Psoas muscle (tissue), 8 donors: Measurements from ENCODE around the gene MAL. TPM values are rescaled to one million over a fixed set of nuclear protein-coding genes. Genes with fewer than 3 reads are reported as not detected.

Experiments used
- ATAC-seq, 4 donors: fragments of 200-7000 bp; cut with Tn5 transposase; one replicate each; pipeline ENCODE4 v1.9.1; 2020; ENCODE audit warnings: moderate library complexity in 3 of 4, mild to moderate bottlenecking in 2 of 4
- DNase-seq, 2 donors: peaks; one replicate each; pipeline ENCODE4 v3.0.0-alpha.2; 2020
- H3K27ac ChIP-seq: fragments of 200-600 bp; one replicate; pipeline ENCODE4 v1.8.0; 2022
- H3K27me3 ChIP-seq, 3 donors: fragments of 200-600 bp in 1 of 3; one replicate each; pipeline versions ENCODE4 v1.6.1 to v1.8.0; 2013 to 2022; ENCODE audit warnings: low read length in 2 of 3, mild to moderate bottlenecking in 2 of 3, moderate library complexity in 1 of 3; ENCODE audit not compliant: insufficient read depth in 3 of 3
- H3K36me3 ChIP-seq, 2 donors: fragments of 200-600 bp in 1 of 2; one replicate each; pipeline versions ENCODE4 v1.6.1 to v1.8.0; 2013 to 2022; ENCODE audit warnings: low read depth in 1 of 2, mild to moderate bottlenecking in 1 of 2, moderate library complexity in 1 of 2; ENCODE audit not compliant: insufficient read depth in 1 of 2
- H3K4me1 ChIP-seq: fragments of 200-600 bp; one replicate; pipeline ENCODE4 v1.8.0; 2022
- H3K4me3 ChIP-seq: fragments of 200-600 bp; one replicate; pipeline ENCODE4 v1.8.0; 2022; ENCODE audit warnings: mild to moderate bottlenecking
- H3K9me3 ChIP-seq: fragments of 200-600 bp; one replicate; pipeline ENCODE4 v1.8.0; 2022
- CTCF ChIP-seq: fragments of 200-600 bp; IDR thresholded peaks from one replicate; pipeline ENCODE4 v1.8.0; 2022; ENCODE audit warnings: antibody characterized with exemption
- whole genome bisulfite sequencing, 3 donors: extraction: QIAGEN DNeasy Blood & Tissue Kit; methylation state at CpG; one replicate each; pipeline versions ENCODE4 v1.1.6 to v1.1.7; 2013; 5-methylcytosine and 5-hydroxymethylcytosine counted together
- intact Hi-C, 2 donors: fragments of 100-400 bp; cut with DNase I; formaldehyde crosslinking; loops; one replicate each; pipeline versions ENCODE4 v1.11.0 to v1.14.2; 2022
- polyA plus RNA-seq, 3 donors: library from polyadenylated mRNA; stranded (reverse); fragments of 200-250 nt; gene quantifications; one replicate each; pipeline ENCODE4 v1.2.3, GENCODE V29; 2013
- total RNA-seq, 4 donors: library from RNA; stranded (reverse); fragmentation: NEBNext Ultra II Directional in 2 of 4; extraction: Animal tissue kit (Norgen Biotek cat#: 25700) in 2 of 4; gene quantifications; one replicate each; pipeline versions ENCODE4 v1.2.1 to v1.2.4, GENCODE V29; 2021 to 2023
- donor health status: healthy with polysubstance abuse.
- donor health status: DM: no; HTN: no; CAD: no; lungs with moderate emphysema.
- donor health status: Bipolar disorder and iron deficiency.
- donor health status: healthy.
- donor health status: DM: yes; HTN: yes; CAD: no.
- donor health status: DM: no; HTN: no; CAD: no.
- donor health status: DM: no; HTN: no; CAD: no.
- donor health status: DM: yes; HTN: yes; CAD: no.

The MAL gene
- total and polyA plus RNA-seq, 7 donors: 0.53 to 1.5 (median 0.93) TPM; not detected in 1

GRCh38 chr2:95059656-95060370 is 34.3 kb downstream of the MAL start:
- Histone ChIP-seq H3K36me3 (no peaks in the 10 kb centered on the region), H3K4me1 (no peaks in the 10 kb centered on the region), H3K9me3 (no peaks in the 10 kb centered on the region), H3K27me3 (peaks cover 0 to 18% (median 0%) of the 10 kb centered on the region in 3 donors), H3K4me3 (no peak overlapping the region), H3K27ac (no peak overlapping the region)
- WGBS, 3 donors: 70 to 78% (median 71%) methylated on average over 12 of the region's 12 CpGs
- no peak for ATAC-seq
- intact Hi-C loops: no loop called here
- no peak for DNase-seq
- no peak for TF ChIP-seq CTCF

DNA sequence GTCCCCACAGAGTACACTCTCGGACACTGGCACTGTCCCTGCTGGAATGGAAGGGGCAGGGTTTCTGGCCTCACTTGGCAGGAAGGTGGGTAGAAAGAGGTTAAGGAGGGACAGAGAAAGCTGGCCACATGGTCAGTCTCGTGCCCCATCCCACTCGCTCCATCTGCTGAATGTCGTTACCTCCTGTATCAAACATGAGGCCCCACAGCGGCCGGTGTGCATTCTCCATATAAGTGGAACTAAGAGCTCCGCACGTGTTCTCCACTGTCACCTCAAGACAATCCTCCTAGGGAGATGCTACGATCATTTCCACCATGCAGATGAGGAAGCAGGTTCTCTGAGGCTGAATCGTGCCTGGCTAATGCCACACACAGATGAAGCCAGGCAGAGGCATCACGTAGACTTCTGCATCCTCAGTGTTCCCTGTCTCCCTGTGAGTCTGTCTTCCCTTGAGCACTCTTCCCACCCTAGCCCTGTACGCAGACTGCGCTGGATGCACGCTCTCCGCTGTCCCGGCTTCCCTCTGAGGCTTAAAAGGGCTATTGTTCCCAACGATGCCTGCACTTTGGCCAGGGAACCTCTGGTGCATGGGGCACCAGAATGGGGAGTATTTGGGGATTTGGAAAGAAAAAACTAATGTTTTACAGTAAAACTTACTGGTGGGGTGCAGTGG is 35.1 kb downstream of the MAL start:
- no peak for ATAC-seq
- Histone ChIP-seq H3K27ac (no peak overlapping the region), H3K4me3 (no peak overlapping the region), H3K9me3 (no peaks in the 10 kb centered on the region), H3K27me3 (peaks cover 0 to 17% (median 0%) of the 10 kb centered on the region in 3 donors), H3K4me1 (no peaks in the 10 kb centered on the region), H3K36me3 (no peaks in the 10 kb centered on the region)
- intact Hi-C loops: no loop called here
- no peak for TF ChIP-seq CTCF
- no peak for DNase-seq
- 72 to 81% (median 72%) methylated on average over 17 of the region's 17 CpGs for WGBS, 3 donors

GRCh38 chr2:95061119-95061512 is 35.6 kb downstream of the MAL start:
- Histone ChIP-seq H3K27ac (no peak overlapping the region), H3K4me3 (no peak overlapping the region), H3K36me3 (no peaks in the 10 kb centered on the region), H3K9me3 (no peaks in the 10 kb centered on the region), H3K4me1 (no peaks in the 10 kb centered on the region), H3K27me3 (peaks cover 0 to 11% (median 0%) of the 10 kb centered on the region in 3 donors)
- ATAC-seq: no peak
- intact Hi-C loops: no loop called here
- no peak for DNase-seq
- 91 to 100% (median 95%) methylated on average over 1 of the region's 1 CpG for WGBS, 3 donors
- no peak for TF ChIP-seq CTCF

DNA sequence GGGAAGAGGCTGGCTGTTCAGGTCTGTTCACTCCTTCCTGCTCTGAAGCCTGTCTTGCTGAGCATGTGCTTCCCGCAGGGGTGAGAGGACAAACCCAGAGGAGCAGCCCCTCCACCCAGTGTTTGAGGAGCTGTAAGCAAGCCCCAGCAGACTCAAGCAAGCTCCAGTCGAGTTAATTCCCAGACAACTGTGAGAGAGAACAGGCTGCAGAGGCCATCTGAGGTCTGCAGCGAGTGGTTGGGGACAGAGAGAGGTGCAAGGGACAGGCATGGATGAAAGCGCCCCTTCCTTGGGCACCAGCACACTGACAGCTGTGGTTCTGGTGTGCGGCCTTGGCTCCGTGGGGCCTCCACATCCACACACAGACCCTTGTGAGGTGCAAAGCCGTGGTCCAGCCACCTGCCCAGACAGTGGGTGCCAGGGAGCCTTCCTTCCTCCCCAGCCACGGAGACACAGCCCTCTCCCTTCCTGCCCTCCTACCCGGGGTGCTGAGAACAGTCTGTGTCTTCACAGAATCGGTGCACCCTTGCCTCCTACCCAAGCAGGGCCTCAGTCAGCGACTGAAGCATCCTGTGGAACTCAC is 36.2 kb downstream of the MAL start:
- no peaks in the 10 kb centered on the region for H3K4me1 ChIP-seq
- no peak overlapping the region for H3K4me3 ChIP-seq
- TF ChIP-seq CTCF: no peak
- ATAC-seq (no peak), DNase-seq (no peak)
- H3K27ac ChIP-seq: no peak overlapping the region
- intact Hi-C loops: no loop called here
- 37 to 55% (median 40%) methylated on average over 11 of the region's 11 CpGs for WGBS, 3 donors
- H3K9me3 ChIP-seq: no peaks in the 10 kb centered on the region
- H3K36me3 ChIP-seq: no peaks in the 10 kb centered on the region
- peaks cover 0 to 9% (median 0%) of the 10 kb centered on the region in 3 donors for H3K27me3 ChIP-seq
